Activated gamma-delta T cell (primary cell): ENCODE measurements around the gene COX6A1.
A peak's percentile ranks its signal among the peaks of the same experiment; 100 is the strongest.
"Not testable (repeated sequence)": the region's sequence is repeated elsewhere in the genome, so short reads cannot be mapped to it uniquely, and the experiment has no call there.

Source experiments
- DNase-seq: peaks from one replicate; lab custom pipeline; 2025; lab: John Stamatoyannopoulos, UW

COX6A1 gene

DNA sequence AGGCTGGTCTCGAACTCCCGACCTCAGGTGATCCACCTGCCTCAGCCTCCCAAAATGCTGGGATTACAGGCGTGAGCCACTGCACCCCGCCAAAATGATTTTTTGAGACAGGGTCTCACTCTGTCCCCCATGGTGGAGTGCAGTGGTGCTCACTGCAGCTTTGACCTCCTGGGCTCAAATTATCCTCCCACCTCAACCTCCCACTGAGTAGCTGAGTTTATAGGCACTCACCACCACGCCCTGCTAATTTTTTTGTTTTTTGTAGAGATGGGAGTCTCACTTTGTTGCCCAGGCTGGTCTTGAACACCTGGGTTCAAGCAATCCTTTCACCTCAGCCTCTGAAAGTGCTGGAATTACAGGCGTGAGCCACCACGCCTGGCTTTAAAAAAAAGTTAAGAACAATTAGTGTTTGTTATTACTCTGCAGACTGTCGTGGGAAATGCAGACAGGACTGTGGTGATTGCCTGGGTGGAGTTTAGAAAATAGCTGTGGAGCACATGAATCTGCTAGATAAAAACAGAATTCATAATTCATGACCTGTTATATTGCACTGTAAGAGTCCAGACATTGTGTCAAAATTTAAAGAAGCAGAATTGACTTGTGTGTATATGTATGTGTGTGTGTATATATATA is 9.2 kb upstream of the COX6A1 start:
- no peak for DNase-seq

DNA sequence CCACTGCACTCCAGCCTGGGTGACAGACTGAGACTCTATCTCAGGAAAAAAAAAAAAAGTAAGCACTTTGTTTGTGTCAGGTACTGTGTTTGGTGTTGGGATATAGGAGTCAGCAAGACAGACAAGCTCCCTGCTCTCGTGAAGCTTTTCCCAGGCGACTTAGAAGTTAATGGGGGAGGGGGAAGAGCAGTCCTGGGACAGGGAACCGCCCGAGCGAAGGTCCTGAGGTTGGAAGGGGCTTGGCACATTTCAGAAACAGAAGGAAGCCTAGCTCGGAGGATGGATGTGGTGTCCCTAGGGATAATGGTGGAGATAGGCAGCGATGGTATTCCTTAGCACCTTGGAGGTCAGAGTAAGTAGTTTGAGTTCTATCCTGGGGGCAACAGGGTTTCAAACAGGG is 8.5 kb upstream of the COX6A1 start:
- no peak for DNase-seq

DNA sequence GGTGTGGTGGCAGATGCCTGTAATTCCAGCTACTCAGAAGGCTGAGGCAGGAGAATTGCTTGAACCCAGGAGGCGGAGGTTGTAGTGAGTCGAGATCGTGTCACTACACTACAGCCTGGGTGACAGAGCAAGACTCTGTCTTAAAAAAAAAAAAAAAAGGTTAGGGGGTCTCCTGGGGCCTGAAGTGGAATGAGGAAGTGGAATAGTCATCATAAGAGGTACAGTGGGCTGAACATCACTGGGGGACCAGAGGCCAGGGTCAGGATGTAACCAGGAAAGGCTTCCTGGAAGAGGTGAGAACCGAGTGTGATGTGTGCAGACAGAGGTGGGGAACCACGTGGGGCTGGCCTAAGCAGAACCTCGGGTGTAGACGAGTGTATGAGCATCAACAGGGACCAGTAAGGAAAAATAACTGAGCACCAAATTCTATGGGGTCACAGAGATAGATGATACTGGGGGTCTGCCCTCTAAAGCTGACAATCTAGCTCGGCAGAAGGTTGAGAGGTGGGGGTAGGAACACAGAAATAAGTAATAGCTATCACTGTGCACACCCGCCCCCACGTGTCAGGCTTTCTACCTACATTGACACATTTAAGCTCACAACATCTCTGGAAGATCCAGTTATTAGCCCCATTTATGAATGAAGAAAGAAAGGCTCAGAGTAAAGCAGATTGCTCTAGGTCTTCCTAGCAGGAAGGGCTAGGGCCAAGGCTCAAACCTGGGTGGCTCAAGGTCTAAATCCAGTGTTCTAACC is 5.0 kb upstream of the COX6A1 start:
- no peak for DNase-seq

DNA sequence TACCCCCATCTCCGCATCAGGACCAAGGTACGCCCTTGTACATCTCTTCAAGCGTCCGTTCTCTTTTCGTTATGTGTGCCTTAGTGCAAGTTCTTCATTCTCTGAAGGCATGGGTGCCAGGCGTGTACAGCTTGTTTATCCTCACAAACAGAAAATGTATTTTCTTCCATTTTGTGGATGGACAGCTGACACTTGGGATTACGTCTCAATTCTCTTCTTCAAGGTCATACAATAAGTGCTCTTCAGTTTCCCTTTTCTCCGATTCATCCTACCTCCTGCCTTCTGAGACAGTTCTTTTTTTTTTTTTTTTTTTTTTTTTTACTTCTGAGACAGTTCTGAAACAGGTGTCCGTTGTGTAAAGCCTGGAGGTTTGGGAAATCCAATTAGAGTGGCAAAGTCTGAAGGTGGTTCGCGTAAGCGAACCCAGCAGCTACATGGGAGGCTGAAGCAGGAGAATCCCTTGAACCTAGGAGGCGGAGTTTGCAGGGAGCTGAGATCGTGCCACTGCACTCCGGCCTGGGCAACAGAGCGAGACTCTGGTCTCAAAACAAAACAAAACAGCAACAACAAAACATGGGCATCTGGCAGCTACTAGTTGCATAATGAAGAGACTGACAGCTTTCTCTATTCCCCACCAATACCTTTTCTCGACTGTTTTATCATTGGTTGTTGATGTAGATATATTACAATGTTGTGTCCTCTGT is 734 bp downstream of the COX6A1 start:
- no peak for DNase-seq

DNA sequence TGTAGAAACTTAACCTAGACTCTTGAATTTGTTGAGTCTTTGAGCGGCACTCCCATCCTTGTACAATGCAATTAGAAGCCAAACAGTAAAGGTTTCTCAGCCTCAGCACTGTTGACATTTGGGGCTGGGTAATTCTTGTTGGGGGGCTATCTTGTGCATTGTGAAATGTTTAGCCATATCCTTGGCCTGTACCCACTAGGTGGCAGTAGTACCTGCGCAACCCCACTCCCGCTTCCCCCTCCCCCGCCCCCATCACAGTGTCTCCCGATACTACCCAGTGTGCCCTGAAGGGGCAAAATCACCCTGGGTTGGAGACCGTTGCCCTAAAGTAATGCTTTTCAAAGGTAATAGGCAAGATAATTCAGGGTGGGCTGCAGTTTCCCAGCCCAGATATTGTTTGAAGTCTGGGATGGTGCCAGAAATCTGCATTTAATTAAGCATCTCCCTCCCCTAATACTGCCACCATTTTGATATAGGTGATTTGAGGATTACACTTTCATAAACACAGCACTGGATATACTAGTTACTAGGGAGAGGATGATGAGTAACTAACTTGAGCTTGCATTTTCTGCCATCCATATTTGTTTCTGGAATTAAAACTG is 1.8 kb downstream of the COX6A1 start:
- peak; percentile 24 for DNase-seq

DNA sequence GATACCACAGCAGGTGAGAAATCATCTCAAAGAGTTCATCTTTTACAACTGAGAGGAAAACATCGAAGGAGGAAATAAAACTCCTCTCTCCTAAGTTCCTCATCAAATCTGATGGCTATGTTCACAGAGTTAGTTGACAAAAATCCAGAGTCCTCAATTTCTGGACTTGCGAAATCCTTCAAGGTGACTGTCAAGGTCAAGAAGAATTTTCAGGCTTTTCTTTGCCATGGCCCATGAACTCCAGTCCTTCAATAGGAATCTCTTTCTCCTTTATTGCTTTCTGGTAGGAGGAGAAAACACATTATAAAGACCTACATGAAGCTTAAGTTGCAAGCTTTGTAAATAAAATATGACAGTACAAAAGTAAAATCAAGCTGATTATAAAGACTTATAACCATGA is 6.8 kb downstream of the COX6A1 start:
- DNase-seq = no peak

DNA sequence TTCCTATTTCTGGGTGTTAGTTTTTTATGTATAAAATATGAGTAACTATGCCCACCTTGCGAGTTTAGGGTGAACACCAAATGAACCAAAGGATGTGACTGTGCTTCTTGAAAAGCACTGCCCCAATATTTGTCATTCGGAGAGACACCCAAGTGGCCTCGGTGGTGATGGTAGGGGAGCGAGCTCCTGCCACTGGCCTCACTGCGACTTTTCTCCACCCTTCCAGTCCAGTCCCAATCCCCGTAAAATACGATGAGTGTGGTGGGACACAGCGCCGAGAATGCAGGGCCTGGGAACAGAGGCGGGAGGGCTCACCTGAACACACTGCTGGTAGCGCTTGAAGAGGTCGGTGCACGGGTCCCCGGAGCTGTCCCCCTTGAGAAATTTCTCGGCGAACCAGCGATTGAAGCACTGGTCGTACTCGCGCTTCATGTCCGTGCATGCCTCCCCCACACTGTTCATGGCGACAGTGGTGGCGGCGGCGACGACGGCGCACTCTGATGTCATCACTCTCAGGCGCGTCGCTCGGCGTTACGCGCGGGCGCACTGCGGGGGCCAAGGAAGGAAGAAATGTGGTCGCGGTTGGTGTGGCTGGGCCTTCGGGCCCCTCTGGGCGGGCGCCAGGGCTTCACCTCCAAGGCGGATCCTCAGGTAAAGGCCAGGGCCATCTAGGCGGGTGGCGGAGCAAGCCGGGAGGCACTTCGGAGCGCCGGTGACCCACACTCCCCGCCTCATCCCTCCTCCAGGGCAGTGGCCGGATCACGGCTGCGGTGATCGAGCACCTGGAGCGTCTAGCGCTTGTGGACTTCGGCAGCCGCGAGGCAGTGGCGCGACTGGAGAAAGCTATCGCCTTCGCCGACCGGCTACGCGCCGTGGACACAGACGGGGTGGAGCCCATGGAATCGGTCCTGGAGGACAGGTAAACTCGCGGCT is 8.3 kb downstream of the COX6A1 start, which contains the start of the genes GATC and TRIAP1:
Gene GATC (plus strand): TSS at position 534 of the 933 bp plus-strand sequence. CDS start 37 bp downstream, at position 571.
Gene TRIAP1 (minus strand): TSS at position 474 of the 933 bp plus-strand sequence. CDS start 12 bp downstream, at position 462.
- DNase-seq = peak; percentile 76

DNA sequence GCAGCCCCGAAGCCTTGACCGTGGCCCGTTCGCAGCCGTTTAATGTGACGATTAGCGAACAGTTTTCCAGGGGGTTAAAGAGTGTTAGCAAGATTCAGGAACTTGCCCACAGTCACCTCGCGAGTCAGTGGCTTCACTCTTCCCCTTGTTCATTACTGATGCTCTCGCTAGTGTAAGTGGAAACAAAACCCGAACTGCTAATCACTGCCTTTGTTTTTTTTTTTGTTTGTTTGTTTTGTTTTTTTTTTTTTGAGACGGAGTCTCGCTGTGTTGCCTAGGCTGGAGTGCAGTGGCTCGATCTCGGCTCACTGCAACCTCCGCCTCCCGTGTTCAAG is 8.9 kb downstream of the COX6A1 start:
- not testable (repeated sequence) for DNase-seq

DNA sequence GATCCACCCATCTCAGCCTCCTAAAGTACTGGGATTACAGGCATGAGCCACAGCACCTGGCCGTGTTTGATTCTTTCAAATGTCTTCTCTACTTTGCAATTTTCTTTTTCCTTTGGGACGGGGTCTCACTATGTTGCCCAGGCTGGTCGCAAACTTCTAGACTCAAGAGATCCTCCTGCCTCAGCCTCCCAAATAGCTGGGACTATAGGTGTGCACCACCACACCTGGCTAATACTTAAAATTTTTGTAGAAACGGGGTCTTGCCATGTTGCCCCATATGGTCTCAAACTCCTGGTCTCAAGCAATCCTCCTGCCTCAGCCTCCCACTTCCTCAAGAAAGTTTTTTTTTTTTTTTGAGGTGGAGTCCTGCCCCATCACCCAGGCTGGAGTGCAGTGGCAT is 10.1 kb downstream of the COX6A1 start:
- no peak for DNase-seq

DNA sequence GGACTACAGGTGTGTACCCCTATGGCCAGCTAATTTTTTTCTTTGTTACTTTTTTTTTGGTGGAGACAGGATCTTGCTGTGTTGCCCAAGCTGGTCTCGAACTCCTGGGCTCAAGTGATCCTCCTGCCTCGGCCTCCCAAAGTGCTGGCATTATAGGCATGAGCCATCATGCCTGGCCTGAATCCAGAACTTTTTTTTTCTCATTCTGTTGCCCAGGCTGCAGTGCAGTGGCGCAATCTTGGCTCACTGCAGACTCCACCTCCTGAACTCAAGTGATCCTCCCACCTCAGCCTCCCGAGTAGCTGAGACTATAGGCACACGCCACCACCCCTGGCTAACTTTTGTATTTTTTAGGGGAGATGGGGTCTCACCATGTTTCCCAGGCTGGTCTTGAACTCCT is 14.6 kb downstream of the COX6A1 start:
- not testable (repeated sequence) for DNase-seq

DNA sequence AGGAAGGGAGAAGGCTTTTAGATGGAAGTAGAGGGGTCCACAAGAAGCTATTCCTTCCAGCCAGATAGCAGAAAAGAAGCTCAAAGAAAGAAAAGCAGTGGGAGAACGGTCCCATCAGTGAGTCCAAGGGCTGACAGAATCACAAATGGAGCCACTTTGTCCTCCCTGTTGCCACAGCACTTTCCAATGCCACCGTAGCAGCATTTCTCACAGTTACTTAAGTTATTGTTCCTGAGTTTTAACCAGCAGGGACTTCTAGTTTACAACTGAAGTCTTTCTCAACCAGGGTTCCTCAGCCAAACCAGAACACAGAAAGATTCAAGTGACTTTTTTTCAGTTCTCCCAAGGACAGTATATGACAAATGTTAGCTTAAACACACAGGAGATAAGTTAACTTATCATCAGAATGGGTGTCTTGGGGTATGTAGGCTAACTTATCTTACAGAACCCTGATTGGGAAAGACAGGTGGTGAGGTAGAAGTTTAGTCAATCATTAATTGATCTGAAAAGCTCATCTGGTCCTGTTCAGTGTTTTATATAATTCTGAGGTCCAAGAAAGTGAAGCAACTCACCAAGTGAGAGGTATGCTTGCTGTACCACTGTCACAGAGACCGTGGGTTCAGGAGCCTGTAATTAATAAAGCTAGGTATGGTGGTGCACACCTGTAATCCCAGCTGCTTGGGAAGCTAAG is 15.3 kb downstream of the COX6A1 start:
- no peak for DNase-seq

DNA sequence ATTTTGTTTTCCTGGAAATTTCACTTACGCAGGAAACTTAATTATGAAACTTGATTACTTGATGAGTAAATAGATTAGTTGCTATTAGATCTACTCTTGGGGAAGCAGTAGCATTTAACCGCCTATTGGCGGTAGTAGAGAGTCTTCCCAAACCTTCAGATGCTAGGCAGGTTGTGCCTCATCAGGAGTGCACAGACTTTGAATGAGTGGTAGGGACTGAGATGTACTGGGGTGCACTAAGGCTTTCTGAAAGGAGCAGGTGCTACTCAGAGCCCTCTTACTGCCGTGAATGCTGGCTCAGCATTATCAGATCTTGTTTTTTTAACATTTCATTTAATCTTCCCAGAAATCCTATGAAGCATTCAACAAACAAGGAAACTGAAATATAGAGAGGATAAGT is 16.1 kb downstream of the COX6A1 start:
- DNase-seq = no peak

DNA sequence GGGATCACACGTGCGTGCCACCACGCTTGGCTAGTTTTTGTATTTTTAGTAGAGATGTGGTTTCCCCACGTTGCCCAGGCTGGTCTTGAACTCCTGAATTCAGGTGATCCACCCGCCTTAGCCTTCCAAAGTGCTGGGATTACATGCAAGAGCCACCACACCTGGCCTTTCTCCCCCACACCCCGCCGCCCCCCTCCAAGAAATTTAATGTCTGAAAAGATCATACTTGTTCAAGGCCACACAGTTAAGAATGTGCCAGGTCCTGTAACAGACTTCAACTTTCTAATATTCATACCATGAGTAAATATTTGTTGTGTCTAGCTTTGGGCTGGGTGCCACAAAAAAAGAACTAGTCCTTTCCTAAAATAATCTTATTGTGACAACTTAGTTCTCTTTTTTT is 17.4 kb downstream of the COX6A1 start:
- no peak for DNase-seq

DNA sequence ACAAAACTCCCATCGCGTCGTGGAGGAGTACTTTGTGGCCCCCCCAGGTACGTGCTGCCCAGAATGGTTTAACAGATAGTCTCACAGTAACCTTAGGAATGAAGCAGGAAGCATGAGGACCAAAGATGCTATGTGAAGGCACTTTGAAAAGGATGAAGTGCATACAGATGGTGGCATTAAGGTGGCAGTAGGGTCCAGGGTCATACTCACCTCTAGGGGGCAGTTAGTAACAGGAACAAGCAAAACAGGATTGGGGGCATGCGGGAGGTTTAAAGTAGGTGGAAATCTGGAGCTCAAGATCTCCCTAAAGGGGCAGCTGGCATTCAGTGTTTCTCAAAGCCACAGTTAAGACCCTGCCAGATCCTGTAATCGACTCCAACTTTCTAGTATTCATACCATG is 19.2 kb downstream of the COX6A1 start:
- DNase-seq = no peak

DNA sequence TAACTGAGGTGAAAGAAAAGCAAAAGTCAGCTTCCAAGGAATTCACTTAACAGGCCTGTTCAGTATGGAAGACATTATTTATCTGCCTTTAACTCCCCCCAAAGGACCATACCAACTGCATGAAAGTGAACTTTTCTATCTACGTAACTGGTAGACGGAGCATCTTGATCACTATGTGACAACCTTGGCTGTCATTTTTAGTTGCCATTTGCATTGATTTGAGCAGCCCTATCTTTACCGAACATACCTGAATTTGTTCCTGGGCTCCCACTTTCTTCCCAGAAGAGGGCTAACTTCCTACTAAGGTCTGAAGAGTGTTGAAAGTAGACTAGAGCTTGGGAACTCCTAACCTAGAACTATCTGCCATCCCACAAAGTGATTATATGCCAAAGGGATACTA is 22.2 kb downstream of the COX6A1 start:
- DNase-seq = no peak

DNA sequence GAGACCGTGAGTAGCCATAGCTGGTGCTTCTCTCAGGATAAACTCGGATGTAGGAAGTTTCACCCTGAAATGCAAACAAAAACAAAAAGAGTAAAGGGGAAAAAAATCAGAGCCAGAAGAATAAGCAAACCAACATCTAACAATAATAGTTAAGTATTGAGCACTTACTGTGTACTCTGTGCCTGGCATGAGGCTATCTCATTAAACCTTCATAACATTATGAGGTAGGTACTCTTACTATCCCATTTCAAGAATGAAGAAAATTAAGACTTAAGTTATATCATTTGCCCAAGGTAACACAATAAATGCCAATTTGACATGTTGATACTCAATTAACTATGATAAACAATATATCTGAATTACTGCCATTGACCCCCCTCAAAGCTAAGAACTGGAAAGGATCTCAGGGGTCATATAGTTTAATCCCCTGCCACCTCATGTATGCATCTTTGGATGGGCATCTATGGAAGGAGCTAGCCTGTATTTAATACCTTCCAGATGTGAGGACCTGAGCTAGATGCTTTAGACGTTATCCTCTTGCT is 24.3 kb downstream of the COX6A1 start:
- DNase-seq = no peak

DNA sequence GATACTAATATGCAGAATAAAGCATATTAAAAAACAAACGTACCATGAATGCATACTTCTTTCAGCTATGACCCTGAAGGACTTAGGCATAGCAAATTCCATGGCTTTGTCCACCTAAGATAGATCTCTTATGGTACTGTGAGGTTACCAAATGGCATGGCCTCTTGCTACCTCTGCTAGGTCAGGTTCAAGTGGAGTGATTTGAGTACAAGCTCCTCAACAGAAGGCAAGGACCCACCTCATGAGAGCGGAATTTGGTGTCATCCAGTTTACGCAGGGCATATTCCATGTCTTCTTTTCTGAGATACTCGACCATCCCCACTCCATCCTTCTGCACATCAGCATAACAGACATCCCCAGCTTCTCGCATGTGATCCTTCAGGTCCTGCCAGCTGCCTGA is 25.8 kb downstream of the COX6A1 start:
- no peak for DNase-seq

DNA sequence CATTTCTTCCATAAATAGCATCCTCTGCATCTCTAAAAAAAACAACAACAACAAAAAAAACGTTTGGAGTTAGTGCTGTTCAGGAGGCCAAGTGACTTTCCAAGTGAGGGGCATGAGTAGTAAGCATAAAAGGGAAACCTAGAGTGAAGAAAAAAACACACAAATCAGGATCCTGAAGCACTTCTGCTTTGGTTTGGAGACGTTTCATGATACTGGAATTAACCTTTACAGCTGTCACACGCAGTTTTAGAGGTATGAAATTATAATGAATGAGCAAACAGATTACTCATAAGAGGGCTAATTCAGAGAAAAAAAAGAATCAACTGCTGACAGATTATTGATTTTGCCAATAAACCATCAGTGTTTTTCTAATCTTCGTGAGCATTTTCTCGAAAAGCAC is 27.8 kb downstream of the COX6A1 start:
- DNase-seq = no peak

DNA sequence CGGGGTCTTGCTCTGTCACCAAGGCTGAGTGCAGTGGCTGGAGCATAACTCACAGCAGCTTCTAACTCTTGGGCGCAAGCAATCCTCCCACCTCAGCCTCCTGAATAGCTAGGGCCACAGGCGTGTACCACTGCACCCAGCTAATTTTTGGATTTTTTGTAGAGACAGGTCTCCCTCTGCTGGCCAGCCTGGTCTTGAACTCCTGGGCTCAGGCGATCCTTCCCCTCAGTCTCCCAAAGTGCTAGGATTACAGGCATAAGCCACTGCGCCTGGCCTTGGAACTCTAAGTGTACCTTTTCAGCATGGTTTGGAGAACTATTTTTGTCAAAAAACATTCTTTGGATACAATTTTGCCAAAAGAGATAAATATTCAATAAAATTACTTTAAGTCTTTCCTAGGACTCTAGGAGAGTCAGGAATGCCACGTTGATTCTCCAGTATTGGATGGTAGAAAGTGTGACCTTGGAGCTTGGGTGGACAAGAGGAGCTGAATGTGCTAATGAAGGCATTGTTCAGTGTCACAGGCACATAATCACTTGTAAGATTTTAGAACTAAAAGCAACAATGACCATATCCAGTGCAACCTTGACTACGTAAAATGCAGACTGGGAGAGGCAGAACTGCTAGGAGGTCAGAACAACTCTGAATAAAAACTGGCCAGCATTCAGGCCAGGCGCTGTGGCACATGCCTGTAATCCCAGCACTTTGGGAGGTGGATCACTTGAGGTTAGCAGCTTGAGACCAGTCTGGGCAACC is 28.8 kb downstream of the COX6A1 start:
- no peak for DNase-seq

DNA sequence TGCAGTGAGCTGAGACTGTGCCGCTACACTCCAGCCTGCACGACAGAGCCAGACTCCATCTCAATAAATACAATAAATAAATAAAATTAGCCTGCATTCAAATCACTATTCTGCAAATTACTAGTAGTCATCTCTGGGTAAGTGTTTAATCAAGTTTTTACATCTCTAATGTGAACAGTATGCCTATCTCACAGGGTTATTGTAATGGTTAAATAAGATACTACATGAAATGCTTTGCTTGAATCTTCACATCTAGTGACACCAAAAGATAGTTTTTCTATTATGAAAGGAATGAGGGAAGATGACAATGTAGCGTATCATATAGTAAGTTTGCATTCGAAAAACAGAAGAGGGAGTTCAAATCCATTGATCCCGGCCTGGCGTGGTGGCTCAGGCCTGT is 29.5 kb downstream of the COX6A1 start:
- DNase-seq = no peak
